ENCODE results near the gene ZBTB7C.

Gene ZBTB7C

GRCh38 chr18:48080546-48080945 is 328.6 kb downstream of the ZBTB7C start:
- H4K20me1 ChIP-seq (ENCODE audit: insufficient read depth, low read length) = peaks cover 11% of the 10 kb centered on the region; the same call in 1 of the 2 replicates
- no peak overlapping the region for H2AFZ ChIP-seq (ENCODE audit: low read depth, low read length)
- H3K4me3 ChIP-seq (ENCODE audit: low read depth in 1 of 2, low read length in 2 of 2) = no peak overlapping the region
- no peak overlapping the region for H3K27ac ChIP-seq (ENCODE audit: low read length)
- ATAC-seq (ENCODE audit: insufficient read depth, low read depth) = no peak
- H3K4me2 ChIP-seq (ENCODE audit: insufficient read depth, low read length) = no peak overlapping the region
- no peaks in the 10 kb centered on the region for H3K4me1 ChIP-seq (ENCODE audit: insufficient read depth, low read length)
- no peaks in the 10 kb centered on the region for H3K36me3 ChIP-seq (ENCODE audit: insufficient read depth, low read length)
- TF ChIP-seq EZH2 (IDR thresholded peaks at IDR 0.05; ENCODE audit: borderline replicate concordance, low read depth, low read length, severe bottlenecking) (no peak), CTCF (IDR thresholded peaks at IDR 0.05; ENCODE audit: borderline replicate concordance, extremely low read depth, low read length, poor library complexity, severe bottlenecking) (no peak)
- no peaks in the 10 kb centered on the region for H3K27me3 ChIP-seq (ENCODE audit: insufficient read depth, low read length, poor library complexity)
- no peaks in the 10 kb centered on the region for H3K79me2 ChIP-seq (ENCODE audit: insufficient read depth, low read length)
- H3K9ac ChIP-seq (ENCODE audit: low read depth, low read length) = no peak overlapping the region
- no peak for DNase-seq
- no peaks in the 10 kb centered on the region for H3K9me3 ChIP-seq (ENCODE audit: insufficient read depth, low read length, severe bottlenecking)

- ATAC-seq (ENCODE audit: insufficient read depth, low read depth) (no peak), DNase-seq (no peak)
- Histone ChIP-seq H4K20me1 (ENCODE audit: insufficient read depth, low read length) (peaks cover 11% of the 10 kb centered on the region; the same call in 1 of the 2 replicates), H3K4me1 (ENCODE audit: insufficient read depth, low read length) (no peaks in the 10 kb centered on the region), H3K9ac (ENCODE audit: low read depth, low read length) (no peak overlapping the region), H3K27me3 (ENCODE audit: insufficient read depth, low read length, poor library complexity) (no peaks in the 10 kb centered on the region), H3K4me3 (ENCODE audit: low read depth in 1 of 2, low read length in 2 of 2) (no peak overlapping the region), H3K27ac (ENCODE audit: low read length) (no peak overlapping the region), H3K4me2 (ENCODE audit: insufficient read depth, low read length) (no peak overlapping the region), H3K9me3 (ENCODE audit: insufficient read depth, low read length, severe bottlenecking) (no peaks in the 10 kb centered on the region), H3K36me3 (ENCODE audit: insufficient read depth, low read length) (no peaks in the 10 kb centered on the region), H2AFZ (ENCODE audit: low read depth, low read length) (no peak overlapping the region), H3K79me2 (ENCODE audit: insufficient read depth, low read length) (no peaks in the 10 kb centered on the region)
- no peak for TF ChIP-seq EZH2 (IDR thresholded peaks at IDR 0.05; ENCODE audit: borderline replicate concordance, low read depth, low read length, severe bottlenecking)
- no peak for TF ChIP-seq CTCF (IDR thresholded peaks at IDR 0.05; ENCODE audit: borderline replicate concordance, extremely low read depth, low read length, poor library complexity, severe bottlenecking)
Observed at GRCh38 chr18:48079885-48080284, 329.3 kb downstream of the ZBTB7C start.

- Histone ChIP-seq H3K4me3 (ENCODE audit: low read depth in 1 of 2, low read length in 2 of 2) (no peak overlapping the region), H2AFZ (ENCODE audit: low read depth, low read length) (no peak overlapping the region), H3K4me2 (ENCODE audit: insufficient read depth, low read length) (no peak overlapping the region), H3K79me2 (ENCODE audit: insufficient read depth, low read length) (no peaks in the 10 kb centered on the region), H3K27me3 (ENCODE audit: insufficient read depth, low read length, poor library complexity) (no peaks in the 10 kb centered on the region), H3K9ac (ENCODE audit: low read depth, low read length) (no peak overlapping the region), H3K27ac (ENCODE audit: low read length) (no peak overlapping the region), H3K9me3 (ENCODE audit: insufficient read depth, low read length, severe bottlenecking) (no peaks in the 10 kb centered on the region), H3K36me3 (ENCODE audit: insufficient read depth, low read length) (no peaks in the 10 kb centered on the region), H3K4me1 (ENCODE audit: insufficient read depth, low read length) (no peaks in the 10 kb centered on the region), H4K20me1 (ENCODE audit: insufficient read depth, low read length) (peaks cover 8% of the 10 kb centered on the region; the same call in 1 of the 2 replicates)
- no peak for TF ChIP-seq EZH2 (IDR thresholded peaks at IDR 0.05; ENCODE audit: borderline replicate concordance, low read depth, low read length, severe bottlenecking)
- DNase-seq (no peak), ATAC-seq (ENCODE audit: insufficient read depth, low read depth) (no peak)
Observed at GRCh38 chr18:48078448-48078847, 330.7 kb downstream of the ZBTB7C start.

GRCh38 chr18:48077291-48077690 is 331.9 kb downstream of the ZBTB7C start:
- no peak for TF ChIP-seq EZH2 (IDR thresholded peaks at IDR 0.05; ENCODE audit: borderline replicate concordance, low read depth, low read length, severe bottlenecking)
- TF ChIP-seq CTCF (IDR thresholded peaks at IDR 0.05; ENCODE audit: borderline replicate concordance, extremely low read depth, low read length, poor library complexity, severe bottlenecking) = no peak
- Histone ChIP-seq H3K9me3 (ENCODE audit: insufficient read depth, low read length, severe bottlenecking) (no peaks in the 10 kb centered on the region), H3K27me3 (ENCODE audit: insufficient read depth, low read length, poor library complexity) (no peaks in the 10 kb centered on the region), H2AFZ (ENCODE audit: low read depth, low read length) (no peak overlapping the region), H3K27ac (ENCODE audit: low read length) (no peak overlapping the region), H3K4me2 (ENCODE audit: insufficient read depth, low read length) (no peak overlapping the region), H3K79me2 (ENCODE audit: insufficient read depth, low read length) (no peaks in the 10 kb centered on the region), H3K4me1 (ENCODE audit: insufficient read depth, low read length) (no peaks in the 10 kb centered on the region), H3K9ac (ENCODE audit: low read depth, low read length) (no peak overlapping the region), H4K20me1 (ENCODE audit: insufficient read depth, low read length) (peaks cover 8% of the 10 kb centered on the region), H3K4me3 (ENCODE audit: low read depth in 1 of 2, low read length in 2 of 2) (no peak overlapping the region), H3K36me3 (ENCODE audit: insufficient read depth, low read length) (no peaks in the 10 kb centered on the region)
- ATAC-seq (ENCODE audit: insufficient read depth, low read depth) = no peak
- DNase-seq = no peak
